Measurements from ENCODE around the gene ZNF438.

ZNF438 gene, protein sequence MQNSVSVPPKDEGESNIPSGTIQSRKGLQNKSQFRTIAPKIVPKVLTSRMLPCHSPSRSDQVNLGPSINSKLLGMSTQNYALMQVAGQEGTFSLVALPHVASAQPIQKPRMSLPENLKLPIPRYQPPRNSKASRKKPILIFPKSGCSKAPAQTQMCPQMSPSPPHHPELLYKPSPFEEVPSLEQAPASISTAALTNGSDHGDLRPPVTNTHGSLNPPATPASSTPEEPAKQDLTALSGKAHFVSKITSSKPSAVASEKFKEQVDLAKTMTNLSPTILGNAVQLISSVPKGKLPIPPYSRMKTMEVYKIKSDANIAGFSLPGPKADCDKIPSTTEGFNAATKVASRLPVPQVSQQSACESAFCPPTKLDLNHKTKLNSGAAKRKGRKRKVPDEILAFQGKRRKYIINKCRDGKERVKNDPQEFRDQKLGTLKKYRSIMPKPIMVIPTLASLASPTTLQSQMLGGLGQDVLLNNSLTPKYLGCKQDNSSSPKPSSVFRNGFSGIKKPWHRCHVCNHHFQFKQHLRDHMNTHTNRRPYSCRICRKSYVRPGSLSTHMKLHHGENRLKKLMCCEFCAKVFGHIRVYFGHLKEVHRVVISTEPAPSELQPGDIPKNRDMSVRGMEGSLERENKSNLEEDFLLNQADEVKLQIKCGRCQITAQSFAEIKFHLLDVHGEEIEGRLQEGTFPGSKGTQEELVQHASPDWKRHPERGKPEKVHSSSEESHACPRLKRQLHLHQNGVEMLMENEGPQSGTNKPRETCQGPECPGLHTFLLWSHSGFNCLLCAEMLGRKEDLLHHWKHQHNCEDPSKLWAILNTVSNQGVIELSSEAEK

GRCh38 chr10:31031558-31032257, at the start of gene ZNF438:
Gene ZNF438 (minus strand): TSS chr10:31031865. CDS start chr10:30877034, 154,831 bp downstream.
- Histone ChIP-seq H3K4me3 (ENCODE audit: low read depth, low read length) (peak within 1 kb of the TSS; percentile 53), H3K9me3 (ENCODE audit: severe bottlenecking) (peaks cover 3% of the 10 kb centered on the region), H3K36me3 (no peaks in the 10 kb centered on the region), H3K27ac (peak within 1 kb of the TSS; percentile 53), H3K27me3 (ENCODE audit: insufficient read depth, low read depth, severe bottlenecking) (no peaks in the 10 kb centered on the region)
- DNase-seq = peak; percentile 62
- TF ChIP-seq, protein P1, sequence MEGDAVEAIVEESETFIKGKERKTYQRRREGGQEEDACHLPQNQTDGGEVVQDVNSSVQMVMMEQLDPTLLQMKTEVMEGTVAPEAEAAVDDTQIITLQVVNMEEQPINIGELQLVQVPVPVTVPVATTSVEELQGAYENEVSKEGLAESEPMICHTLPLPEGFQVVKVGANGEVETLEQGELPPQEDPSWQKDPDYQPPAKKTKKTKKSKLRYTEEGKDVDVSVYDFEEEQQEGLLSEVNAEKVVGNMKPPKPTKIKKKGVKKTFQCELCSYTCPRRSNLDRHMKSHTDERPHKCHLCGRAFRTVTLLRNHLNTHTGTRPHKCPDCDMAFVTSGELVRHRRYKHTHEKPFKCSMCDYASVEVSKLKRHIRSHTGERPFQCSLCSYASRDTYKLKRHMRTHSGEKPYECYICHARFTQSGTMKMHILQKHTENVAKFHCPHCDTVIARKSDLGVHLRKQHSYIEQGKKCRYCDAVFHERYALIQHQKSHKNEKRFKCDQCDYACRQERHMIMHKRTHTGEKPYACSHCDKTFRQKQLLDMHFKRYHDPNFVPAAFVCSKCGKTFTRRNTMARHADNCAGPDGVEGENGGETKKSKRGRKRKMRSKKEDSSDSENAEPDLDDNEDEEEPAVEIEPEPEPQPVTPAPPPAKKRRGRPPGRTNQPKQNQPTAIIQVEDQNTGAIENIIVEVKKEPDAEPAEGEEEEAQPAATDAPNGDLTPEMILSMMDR (IDR thresholded peaks at IDR 0.05; ENCODE audit: low read depth, low read length) = peak; percentile 52

- Histone ChIP-seq H3K27me3 (ENCODE audit: insufficient read depth, low read depth, severe bottlenecking) (no peaks in the 10 kb centered on the region), H3K27ac (no peak overlapping the region), H3K4me3 (ENCODE audit: low read depth, low read length) (no peak overlapping the region), H3K9me3 (ENCODE audit: severe bottlenecking) (no peaks in the 10 kb centered on the region), H3K36me3 (no peaks in the 10 kb centered on the region)
- DNase-seq = no peak
- TF ChIP-seq, protein P1 (IDR thresholded peaks at IDR 0.05; ENCODE audit: low read depth, low read length) = no peak
Observed at GRCh38 chr10:31076610-31076988, 44.9 kb upstream of the ZNF438 start.

DNA sequence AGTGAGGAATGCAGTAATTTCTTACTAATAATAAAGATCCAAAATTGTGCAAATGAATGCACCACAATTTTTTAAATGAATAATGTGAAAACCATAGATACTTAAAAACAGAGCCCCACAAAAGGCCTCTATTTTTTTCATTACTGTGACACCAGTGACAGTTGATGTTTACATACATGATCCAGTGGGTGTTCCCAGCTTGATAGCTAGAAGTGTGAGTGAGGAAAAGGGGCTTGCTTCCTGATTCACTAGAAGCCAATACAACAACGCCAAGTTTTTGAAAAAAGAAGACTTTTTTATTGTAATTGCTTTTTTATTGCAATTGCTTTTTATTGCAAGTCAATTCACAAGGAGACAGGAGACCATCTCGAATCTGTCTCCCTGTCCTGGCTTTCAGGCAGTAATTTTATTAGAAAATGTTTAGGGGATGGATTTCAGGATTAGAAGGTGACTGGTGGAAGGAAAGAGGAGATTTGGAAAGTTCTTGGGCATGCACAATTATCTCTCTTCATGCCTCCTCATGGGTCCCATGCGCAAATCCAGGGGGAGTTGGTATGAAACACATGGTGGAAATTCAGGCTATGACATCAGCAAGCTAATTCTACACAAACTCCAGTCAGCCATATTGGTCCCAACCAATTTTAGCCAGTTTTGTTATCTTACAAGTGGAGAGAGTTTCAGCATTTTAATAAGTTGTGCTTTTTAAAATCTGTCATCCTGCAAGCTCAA, 44.4 kb upstream of the ZNF438 start:
- no peak overlapping the region for H3K27ac ChIP-seq
- TF ChIP-seq, protein P1 (IDR thresholded peaks at IDR 0.05; ENCODE audit: low read depth, low read length) = no peak
- DNase-seq = no peak
- H3K9me3 ChIP-seq (ENCODE audit: severe bottlenecking) = no peaks in the 10 kb centered on the region
- no peaks in the 10 kb centered on the region for H3K27me3 ChIP-seq (ENCODE audit: insufficient read depth, low read depth, severe bottlenecking)
- H3K4me3 ChIP-seq (ENCODE audit: low read depth, low read length) = no peak overlapping the region
- H3K36me3 ChIP-seq = no peaks in the 10 kb centered on the region

DNA sequence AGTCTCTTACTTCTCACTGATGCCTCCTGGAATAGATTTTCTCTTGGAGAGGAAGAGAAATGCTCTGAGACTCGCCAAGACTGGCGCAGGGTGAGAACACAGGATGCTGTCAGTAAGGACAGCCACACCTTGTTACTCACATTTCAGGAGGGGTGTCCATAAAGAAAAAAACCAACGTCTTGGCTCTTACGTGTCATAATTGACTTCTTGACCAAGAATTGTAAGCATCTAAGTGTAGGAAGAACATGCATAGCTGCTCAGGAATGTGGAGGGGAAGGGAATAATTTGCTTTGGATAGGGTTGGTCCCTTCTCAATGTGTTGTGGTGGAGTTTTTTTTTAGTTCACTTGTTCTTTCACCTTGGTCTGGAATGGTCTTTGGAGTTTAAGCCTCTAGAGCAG, 43.8 kb upstream of the ZNF438 start:
- H3K27ac ChIP-seq = no peak overlapping the region
- TF ChIP-seq, protein P1 (IDR thresholded peaks at IDR 0.05; ENCODE audit: low read depth, low read length) = no peak

DNA sequence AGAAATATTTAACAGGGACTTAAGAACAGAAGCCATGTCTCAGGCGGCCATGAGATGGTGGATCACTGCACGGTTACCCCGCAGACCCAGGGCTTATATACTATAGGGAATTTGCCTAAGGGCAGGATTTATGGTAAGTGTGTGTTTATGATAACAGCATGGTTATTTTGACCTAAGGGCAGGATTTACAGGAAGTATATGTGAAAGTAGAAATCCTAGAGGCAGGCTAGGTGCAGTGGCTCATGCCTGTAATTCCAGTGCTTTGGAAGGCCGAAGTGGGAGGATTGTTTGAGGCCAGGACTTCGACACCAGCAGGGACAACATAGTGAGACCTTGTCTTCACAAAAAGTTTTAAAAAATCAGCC, 43.0 kb upstream of the ZNF438 start:
- H3K9me3 ChIP-seq (ENCODE audit: severe bottlenecking) = no peaks in the 10 kb centered on the region
- H3K27ac ChIP-seq = no peak overlapping the region
- no peaks in the 10 kb centered on the region for H3K36me3 ChIP-seq
- TF ChIP-seq, protein P1 (IDR thresholded peaks at IDR 0.05; ENCODE audit: low read depth, low read length) = no peak
- no peak for DNase-seq
- no peak overlapping the region for H3K4me3 ChIP-seq (ENCODE audit: low read depth, low read length)
- no peaks in the 10 kb centered on the region for H3K27me3 ChIP-seq (ENCODE audit: insufficient read depth, low read depth, severe bottlenecking)

More for the DNA sequence above, 43.8 kb upstream of the ZNF438 start:
- Histone ChIP-seq H3K9me3 (ENCODE audit: severe bottlenecking) (no peaks in the 10 kb centered on the region), H3K27me3 (ENCODE audit: insufficient read depth, low read depth, severe bottlenecking) (no peaks in the 10 kb centered on the region), H3K4me3 (ENCODE audit: low read depth, low read length) (no peak overlapping the region), H3K36me3 (no peaks in the 10 kb centered on the region)
- DNase-seq = no peak
